ENCODE measurements around the gene ULK4.

DNA sequence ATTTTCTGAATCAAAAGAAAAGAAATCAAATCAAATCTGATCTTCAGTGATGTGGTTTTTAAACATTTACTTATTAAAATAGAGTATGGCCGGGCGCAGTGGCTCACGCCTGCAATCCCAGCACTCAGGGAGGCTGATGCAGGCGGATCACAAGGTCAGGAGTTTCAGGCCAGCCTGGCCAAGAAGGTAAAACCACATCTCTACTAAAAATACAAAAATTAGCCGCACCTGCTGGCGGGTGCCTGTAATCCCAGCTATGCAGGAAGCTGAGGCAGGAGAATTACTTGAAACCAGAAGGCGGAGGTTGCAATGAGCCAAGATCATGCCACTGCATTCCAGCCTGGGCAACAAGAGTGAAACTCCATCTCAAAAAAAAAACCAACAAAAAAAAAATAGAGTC is 169.1 kb downstream of the ULK4 start:
- TF ChIP-seq MYC (IDR thresholded peaks at IDR 0.05; ENCODE audit: low read depth, low read length) = no peak
- TF ChIP-seq, protein P1, sequence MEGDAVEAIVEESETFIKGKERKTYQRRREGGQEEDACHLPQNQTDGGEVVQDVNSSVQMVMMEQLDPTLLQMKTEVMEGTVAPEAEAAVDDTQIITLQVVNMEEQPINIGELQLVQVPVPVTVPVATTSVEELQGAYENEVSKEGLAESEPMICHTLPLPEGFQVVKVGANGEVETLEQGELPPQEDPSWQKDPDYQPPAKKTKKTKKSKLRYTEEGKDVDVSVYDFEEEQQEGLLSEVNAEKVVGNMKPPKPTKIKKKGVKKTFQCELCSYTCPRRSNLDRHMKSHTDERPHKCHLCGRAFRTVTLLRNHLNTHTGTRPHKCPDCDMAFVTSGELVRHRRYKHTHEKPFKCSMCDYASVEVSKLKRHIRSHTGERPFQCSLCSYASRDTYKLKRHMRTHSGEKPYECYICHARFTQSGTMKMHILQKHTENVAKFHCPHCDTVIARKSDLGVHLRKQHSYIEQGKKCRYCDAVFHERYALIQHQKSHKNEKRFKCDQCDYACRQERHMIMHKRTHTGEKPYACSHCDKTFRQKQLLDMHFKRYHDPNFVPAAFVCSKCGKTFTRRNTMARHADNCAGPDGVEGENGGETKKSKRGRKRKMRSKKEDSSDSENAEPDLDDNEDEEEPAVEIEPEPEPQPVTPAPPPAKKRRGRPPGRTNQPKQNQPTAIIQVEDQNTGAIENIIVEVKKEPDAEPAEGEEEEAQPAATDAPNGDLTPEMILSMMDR (IDR thresholded peaks at IDR 0.05; ENCODE audit: low read depth, low read length) = no peak

Measured in NB4 (cell line).